ENCODE results near the gene ABLIM2.

GRCh38 chr4:7947927-7948326, 210.7 kb downstream of the ABLIM2 start:
- no peak for TF ChIP-seq ESRRG (CRISPR knock-in tag; IDR thresholded peaks at IDR 0.05)
- no peak for TF ChIP-seq PPARA (CRISPR knock-in tag; IDR thresholded peaks at IDR 0.05; ENCODE audit: borderline replicate concordance)
- no peak for TF ChIP-seq ZNF565 (CRISPR knock-in tag; conservative IDR thresholded peaks at IDR 0.05; ENCODE audit: low read depth)
- no peak for TF ChIP-seq RARB (CRISPR knock-in tag; IDR thresholded peaks at IDR 0.05)
- TF ChIP-seq ISL1 (CRISPR knock-in tag; IDR thresholded peaks at IDR 0.05), result no peak

Measured in SK-N-SH treated with all-trans-retinoic acid at 6 μM for 48 hours (cell line).